ENCODE measurements around the gene CD72.
"Not testable (repeated sequence)": the region's sequence is repeated elsewhere in the genome, so short reads cannot be mapped to it uniquely, and the experiment has no call there.

- not testable (repeated sequence) for TF ChIP-seq CTCF, POLR2A (IDR thresholded peaks at IDR 0.05)
These were observed 21.3 kb downstream of the CD72 start for GRCh38 chr9:35596907-35597306.
